ENCODE measurements around the gene CENPO.

DNA sequence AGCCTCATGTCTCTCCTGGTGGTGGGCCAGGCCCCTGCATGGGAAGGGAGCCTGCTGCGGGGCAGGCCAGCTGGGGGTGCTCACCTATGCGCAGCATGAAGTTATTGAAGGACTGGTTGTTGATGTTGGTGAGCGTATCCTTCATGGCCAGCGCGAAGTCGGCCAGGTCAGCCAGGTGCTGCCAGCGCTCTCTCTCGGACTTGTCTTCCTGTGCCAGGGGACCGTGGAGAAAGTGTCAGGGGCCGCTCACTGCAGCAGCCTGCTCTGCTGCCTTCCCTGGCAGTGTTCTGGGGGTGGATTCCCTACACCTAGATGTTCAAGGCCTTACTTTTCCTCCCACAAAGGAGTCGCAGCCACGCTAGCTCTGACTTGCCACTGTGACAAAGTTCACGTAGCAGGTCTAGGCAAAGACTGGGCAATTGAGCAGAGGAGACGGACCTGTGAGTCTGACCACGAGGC is 28.2 kb downstream of the CENPO start:
- no peak for TF ChIP-seq CEBPB (IDR thresholded peaks at IDR 0.05)
- TF ChIP-seq FOXM1 (IDR thresholded peaks at IDR 0.05; ENCODE audit: borderline replicate concordance, low read depth) = no peak

All from Ishikawa (cell line).